ENCODE data around the gene ZNF19.

Gene ZNF19

DNA sequence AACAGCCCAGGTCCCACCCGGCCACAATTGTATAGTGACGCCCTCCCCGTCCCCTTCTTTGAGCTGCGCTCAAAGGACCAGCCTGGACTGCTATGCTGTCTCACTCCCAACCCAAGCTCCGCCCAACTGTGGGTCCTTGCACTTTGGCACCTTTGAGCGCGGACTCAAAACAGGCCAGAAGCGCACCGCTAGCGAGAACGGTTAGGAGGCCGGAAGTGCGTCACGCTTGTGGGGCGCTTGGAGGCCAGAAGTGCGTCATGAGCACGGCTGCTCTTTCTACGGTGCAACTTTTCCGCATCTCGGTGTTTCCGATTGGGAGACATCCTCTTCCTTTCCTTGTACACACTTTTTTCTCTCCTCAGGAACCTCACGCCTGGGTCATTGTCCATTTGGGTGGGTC lies at the start of gene ZNF19:
TSS of gene ZNF19 (minus strand) at position 203 of the 400 bp plus-strand sequence. CDS start 7,210 bp downstream, outside the sequence.
- Histone ChIP-seq H3K4me1 (ENCODE audit: control insufficient read depth, insufficient read depth, low read length) (no peaks in the 10 kb centered on the region), H3K36me3 (ENCODE audit: control insufficient read depth, insufficient read depth, low read length) (no peaks in the 10 kb centered on the region), H3K27me3 (ENCODE audit: control insufficient read depth, insufficient read depth, low read length) (no peaks in the 10 kb centered on the region), H3K4me3 (ENCODE audit: low read length) (no peak within 1 kb of the TSS), H3K9me3 (ENCODE audit: control insufficient read depth, low read length) (no peaks in the 10 kb centered on the region), H3K9ac (ENCODE audit: low read length) (no peak within 1 kb of the TSS)

DNA sequence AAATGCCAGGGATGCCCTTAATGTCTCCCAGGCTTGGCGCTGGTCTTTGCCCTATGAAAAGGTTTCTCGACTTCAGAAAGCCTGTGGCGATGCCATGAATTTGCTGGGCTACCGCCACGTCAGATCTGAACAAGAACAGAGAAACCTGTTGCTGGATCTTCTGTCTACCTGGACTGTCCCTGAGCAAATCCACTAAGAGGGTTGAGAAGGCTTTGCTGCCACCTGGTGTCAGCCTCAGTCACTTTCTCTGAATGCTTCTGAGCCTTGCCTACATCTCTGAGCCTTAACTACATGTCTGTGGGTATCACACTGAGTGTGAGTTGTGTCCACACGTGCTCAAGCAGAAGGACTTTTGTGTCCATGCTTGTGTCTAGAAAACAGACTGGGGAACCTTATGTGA lies 48.5 kb upstream of the ZNF19 start:
- Histone ChIP-seq H3K4me3 (ENCODE audit: low read length) (no peak overlapping the region), H3K9me3 (ENCODE audit: control insufficient read depth, low read length) (no peaks in the 10 kb centered on the region), H3K36me3 (ENCODE audit: control insufficient read depth, insufficient read depth, low read length) (no peaks in the 10 kb centered on the region), H3K9ac (ENCODE audit: low read length) (no peak overlapping the region), H3K4me1 (ENCODE audit: control insufficient read depth, insufficient read depth, low read length) (no peaks in the 10 kb centered on the region), H3K27me3 (ENCODE audit: control insufficient read depth, insufficient read depth, low read length) (no peaks in the 10 kb centered on the region)

DNA sequence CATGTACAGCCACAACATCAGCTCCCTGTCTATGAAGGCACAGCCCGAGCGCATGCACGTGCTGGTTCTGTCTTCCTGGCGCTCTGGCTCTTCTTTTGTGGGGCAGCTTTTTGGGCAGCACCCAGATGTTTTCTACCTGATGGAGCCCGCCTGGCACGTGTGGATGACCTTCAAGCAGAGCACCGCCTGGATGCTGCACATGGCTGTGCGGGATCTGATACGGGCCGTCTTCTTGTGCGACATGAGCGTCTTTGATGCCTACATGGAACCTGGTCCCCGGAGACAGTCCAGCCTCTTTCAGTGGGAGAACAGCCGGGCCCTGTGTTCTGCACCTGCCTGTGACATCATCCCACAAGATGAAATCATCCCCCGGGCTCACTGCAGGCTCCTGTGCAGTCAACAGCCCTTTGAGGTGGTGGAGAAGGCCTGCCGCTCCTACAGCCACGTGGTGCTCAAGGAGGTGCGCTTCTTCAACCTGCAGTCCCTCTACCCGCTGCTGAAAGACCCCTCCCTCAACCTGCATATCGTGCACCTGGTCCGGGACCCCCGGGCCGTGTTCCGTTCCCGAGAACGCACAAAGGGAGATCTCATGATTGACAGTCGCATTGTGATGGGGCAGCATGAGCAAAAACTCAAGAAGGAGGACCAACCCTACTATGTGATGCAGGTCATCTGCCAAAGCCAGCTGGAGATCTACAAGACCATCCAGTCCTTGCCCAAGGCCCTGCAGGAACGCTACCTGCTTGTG lies 47.8 kb upstream of the ZNF19 start:
- Histone ChIP-seq H3K27me3 (ENCODE audit: control insufficient read depth, insufficient read depth, low read length) (no peaks in the 10 kb centered on the region), H3K4me3 (ENCODE audit: low read length) (no peak overlapping the region), H3K36me3 (ENCODE audit: control insufficient read depth, insufficient read depth, low read length) (no peaks in the 10 kb centered on the region), H3K9ac (ENCODE audit: low read length) (no peak overlapping the region), H3K4me1 (ENCODE audit: control insufficient read depth, insufficient read depth, low read length) (no peaks in the 10 kb centered on the region), H3K9me3 (ENCODE audit: control insufficient read depth, low read length) (no peaks in the 10 kb centered on the region)

DNA sequence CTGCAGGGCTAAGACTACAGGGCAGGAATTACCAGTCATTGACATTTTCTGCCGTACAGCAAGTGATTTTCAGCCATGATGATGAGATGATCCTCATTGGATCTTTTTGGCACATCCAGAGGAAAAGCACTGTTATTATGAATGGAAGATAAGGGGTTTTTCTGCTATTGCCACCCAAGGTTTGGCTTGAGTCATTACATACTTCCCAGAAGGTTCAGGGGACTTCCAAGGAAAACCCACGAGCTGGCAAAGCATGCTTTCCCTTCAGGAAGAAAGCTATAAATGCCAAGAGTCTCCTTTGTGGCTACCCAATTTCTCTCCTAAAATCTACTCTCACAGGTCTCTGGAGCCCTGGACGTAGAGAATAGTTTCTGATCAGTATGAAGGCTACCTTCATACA lies 43.2 kb upstream of the ZNF19 start:
- Histone ChIP-seq H3K9me3 (ENCODE audit: control insufficient read depth, low read length) (no peaks in the 10 kb centered on the region), H3K36me3 (ENCODE audit: control insufficient read depth, insufficient read depth, low read length) (no peaks in the 10 kb centered on the region), H3K4me1 (ENCODE audit: control insufficient read depth, insufficient read depth, low read length) (no peaks in the 10 kb centered on the region), H3K9ac (ENCODE audit: low read length) (no peak overlapping the region), H3K4me3 (ENCODE audit: low read length) (no peak overlapping the region), H3K27me3 (ENCODE audit: control insufficient read depth, insufficient read depth, low read length) (peaks cover 5% of the 10 kb centered on the region)

DNA sequence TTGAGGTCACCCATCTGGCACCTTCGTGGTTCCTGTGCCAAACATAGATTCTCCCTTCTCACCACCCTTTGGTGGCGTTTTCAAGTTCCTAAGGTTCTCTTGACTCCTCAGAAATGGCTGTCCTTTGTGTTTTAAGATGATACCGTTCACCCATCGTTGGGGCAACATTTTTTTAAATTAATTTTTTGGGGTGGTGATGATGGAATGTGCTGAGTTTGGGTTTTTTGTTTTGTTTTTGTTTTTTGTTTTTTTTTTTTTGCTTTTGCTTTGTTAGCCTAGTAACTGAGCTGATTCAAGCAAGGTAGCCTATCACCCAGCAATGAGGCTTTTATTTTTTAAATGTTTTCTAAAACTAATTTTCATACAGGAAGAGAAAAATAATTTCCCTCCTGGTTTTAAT lies 39.7 kb upstream of the ZNF19 start:
- Histone ChIP-seq H3K36me3 (ENCODE audit: control insufficient read depth, insufficient read depth, low read length) (no peaks in the 10 kb centered on the region), H3K27me3 (ENCODE audit: control insufficient read depth, insufficient read depth, low read length) (peaks cover 14% of the 10 kb centered on the region), H3K9ac (ENCODE audit: low read length) (no peak overlapping the region), H3K4me3 (ENCODE audit: low read length) (no peak overlapping the region), H3K4me1 (ENCODE audit: control insufficient read depth, insufficient read depth, low read length) (peaks cover 4% of the 10 kb centered on the region), H3K9me3 (ENCODE audit: control insufficient read depth, low read length) (no peaks in the 10 kb centered on the region)

DNA sequence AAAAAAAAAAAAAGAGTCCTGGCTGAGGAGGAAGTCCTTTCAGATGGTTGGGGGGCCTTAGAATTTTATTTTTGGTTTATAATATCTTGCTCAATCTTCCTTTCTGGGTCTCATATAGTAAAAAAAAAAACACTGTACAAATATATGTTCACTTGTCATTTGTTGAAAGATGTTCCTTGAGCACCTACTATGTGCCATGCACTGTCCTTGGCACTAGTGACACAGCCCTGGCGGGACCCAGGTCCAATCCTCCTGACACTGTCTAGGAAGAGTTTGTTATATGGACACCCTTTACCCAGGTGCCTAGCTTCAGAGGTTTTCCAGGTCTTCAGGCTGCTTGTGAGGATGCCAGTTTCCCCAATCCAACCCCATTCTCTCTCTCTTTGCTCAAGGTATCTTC lies 39.1 kb upstream of the ZNF19 start:
- no peak overlapping the region for H3K4me3 ChIP-seq (ENCODE audit: low read length)
- no peaks in the 10 kb centered on the region for H3K36me3 ChIP-seq (ENCODE audit: control insufficient read depth, insufficient read depth, low read length)
- H3K27me3 ChIP-seq (ENCODE audit: control insufficient read depth, insufficient read depth, low read length) = peaks cover 14% of the 10 kb centered on the region
- H3K9me3 ChIP-seq (ENCODE audit: control insufficient read depth, low read length) = no peaks in the 10 kb centered on the region
- H3K9ac ChIP-seq (ENCODE audit: low read length) = no peak overlapping the region
- H3K4me1 ChIP-seq (ENCODE audit: control insufficient read depth, insufficient read depth, low read length) = peaks cover 4% of the 10 kb centered on the region

DNA sequence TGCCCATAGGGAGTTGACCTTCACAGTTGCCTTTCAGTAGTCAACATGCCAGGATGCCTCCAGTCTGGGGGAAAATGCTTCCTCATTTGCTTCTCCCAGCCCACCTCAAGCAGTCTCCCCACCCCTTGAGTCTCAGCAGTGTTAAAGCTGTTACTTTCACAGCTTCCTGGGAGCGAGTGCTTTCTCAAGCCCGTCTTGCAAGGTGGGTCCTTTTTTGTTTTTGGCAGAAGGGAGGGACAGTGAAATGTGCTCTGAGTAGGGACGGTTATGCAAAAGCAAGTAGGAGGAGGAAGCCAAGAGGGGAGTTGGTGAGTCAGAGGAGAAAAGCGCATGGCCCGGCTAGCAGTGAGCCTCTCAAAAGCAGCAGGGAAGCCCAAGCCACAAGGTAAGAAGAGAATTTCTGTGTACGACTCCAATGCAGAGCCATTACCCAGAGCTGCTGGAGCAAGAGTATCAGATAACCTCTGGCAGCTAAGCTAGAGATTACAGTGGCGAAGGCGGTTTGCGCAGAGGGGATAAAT lies 37.0 kb upstream of the ZNF19 start, which contains the start of gene CHST4:
TSS of gene CHST4 (plus strand) at position 316 of the 521 bp plus-strand sequence. CDS start 10,252 bp downstream, outside the sequence.
- Histone ChIP-seq H3K9ac (ENCODE audit: low read length) (no peak within 1 kb of the TSS), H3K27me3 (ENCODE audit: control insufficient read depth, insufficient read depth, low read length) (peaks cover 14% of the 10 kb centered on the region), H3K36me3 (ENCODE audit: control insufficient read depth, insufficient read depth, low read length) (no peaks in the 10 kb centered on the region), H3K9me3 (ENCODE audit: control insufficient read depth, low read length) (no peaks in the 10 kb centered on the region), H3K4me1 (ENCODE audit: control insufficient read depth, insufficient read depth, low read length) (peaks cover 4% of the 10 kb centered on the region), H3K4me3 (ENCODE audit: low read length) (no peak within 1 kb of the TSS)

DNA sequence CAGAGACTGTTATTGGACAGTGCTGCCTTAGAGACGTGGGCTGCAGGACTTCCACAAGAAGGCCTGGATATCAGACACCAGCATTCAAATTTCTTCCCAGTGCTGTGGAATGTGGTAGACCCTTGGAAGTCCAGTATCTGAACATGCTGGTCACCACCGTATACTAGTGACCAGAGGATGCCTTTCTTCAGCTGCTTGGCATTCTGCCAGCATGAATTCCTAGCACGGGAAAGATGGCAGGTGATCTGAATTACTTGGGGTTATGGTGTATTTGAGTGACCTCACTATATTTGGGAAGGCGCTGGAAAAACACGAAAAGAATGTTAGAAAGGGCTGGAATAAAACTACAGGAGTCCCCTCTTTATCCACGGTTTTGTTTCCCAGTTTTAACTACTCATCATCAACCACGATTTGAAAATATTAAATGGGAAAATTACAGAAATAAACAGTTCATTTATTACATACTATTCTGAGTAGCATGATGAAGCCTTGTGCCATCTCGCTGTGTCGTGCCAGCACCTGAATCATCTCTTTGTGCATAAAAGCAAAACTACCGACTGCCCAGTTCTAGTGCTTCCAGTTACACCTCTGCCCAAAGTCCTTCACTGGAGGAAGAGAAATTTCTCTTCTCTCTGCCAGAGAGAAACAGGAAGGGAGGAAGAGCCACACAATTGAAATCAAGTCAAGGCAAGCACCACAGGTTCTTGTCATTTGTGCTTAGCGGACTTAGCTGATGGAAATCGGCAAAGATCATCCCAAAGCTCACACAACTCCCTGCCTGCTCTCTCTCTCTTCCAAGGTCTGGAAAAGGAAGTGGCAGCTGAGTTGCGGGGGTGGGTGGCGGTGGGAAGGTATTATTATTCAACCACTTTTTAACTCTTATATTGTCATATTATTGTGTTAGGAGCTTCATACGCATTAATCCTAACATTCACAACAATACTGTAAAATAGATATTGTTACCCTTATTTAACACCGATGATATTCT lies 35.7 kb upstream of the ZNF19 start:
- Histone ChIP-seq H3K27me3 (ENCODE audit: control insufficient read depth, insufficient read depth, low read length) (peaks cover 14% of the 10 kb centered on the region), H3K9me3 (ENCODE audit: control insufficient read depth, low read length) (no peaks in the 10 kb centered on the region), H3K36me3 (ENCODE audit: control insufficient read depth, insufficient read depth, low read length) (no peaks in the 10 kb centered on the region), H3K4me3 (ENCODE audit: low read length) (no peak overlapping the region), H3K4me1 (ENCODE audit: control insufficient read depth, insufficient read depth, low read length) (peaks cover 4% of the 10 kb centered on the region), H3K9ac (ENCODE audit: low read length) (no peak overlapping the region)

DNA sequence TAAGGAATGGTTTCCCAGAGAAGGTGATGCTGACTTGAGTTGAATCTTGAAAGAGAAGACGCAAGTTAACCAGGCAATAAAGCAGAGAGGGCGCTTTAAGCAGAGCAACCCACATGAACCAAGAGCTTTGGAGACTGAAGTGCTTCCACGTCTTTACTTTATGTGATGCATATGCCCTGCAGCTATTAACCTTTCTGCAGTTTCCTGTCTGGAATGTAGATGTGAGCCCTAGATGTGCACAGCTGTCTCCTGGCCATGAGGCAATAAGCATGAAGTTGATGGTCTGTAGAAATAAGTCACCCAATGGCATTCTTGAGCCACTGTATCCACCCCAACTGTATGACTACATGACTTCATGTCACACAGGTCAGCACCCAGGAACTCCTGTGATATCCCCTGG lies 31.4 kb upstream of the ZNF19 start:
- H3K27me3 ChIP-seq (ENCODE audit: control insufficient read depth, insufficient read depth, low read length) = no peaks in the 10 kb centered on the region
- no peak overlapping the region for H3K9ac ChIP-seq (ENCODE audit: low read length)
- no peak overlapping the region for H3K4me3 ChIP-seq (ENCODE audit: low read length)
- no peaks in the 10 kb centered on the region for H3K9me3 ChIP-seq (ENCODE audit: control insufficient read depth, low read length)
- no peaks in the 10 kb centered on the region for H3K4me1 ChIP-seq (ENCODE audit: control insufficient read depth, insufficient read depth, low read length)
- no peaks in the 10 kb centered on the region for H3K36me3 ChIP-seq (ENCODE audit: control insufficient read depth, insufficient read depth, low read length)

DNA sequence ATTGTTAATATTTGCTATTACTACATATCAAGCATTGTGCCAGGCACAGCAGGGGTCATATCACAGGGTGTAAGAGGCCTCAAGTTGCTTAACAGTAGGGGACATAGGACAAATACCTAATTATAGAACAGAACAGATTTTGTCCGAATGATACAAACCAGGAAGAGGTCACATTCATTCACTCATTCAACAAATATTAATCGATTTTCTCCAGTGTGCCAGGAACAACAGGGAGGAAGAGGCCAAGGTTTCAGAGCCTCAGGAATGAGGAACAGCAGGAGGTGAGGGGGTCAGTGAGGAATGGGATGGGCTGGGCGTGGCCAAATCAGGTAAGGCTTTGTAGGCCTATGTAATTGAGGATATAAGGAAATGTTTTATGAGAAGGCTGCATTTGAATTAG lies 25.9 kb upstream of the ZNF19 start:
- no peaks in the 10 kb centered on the region for H3K4me1 ChIP-seq (ENCODE audit: control insufficient read depth, insufficient read depth, low read length)
- H3K4me3 ChIP-seq (ENCODE audit: low read length) = no peak overlapping the region
- no peaks in the 10 kb centered on the region for H3K9me3 ChIP-seq (ENCODE audit: control insufficient read depth, low read length)
- H3K9ac ChIP-seq (ENCODE audit: low read length) = no peak overlapping the region
- no peaks in the 10 kb centered on the region for H3K27me3 ChIP-seq (ENCODE audit: control insufficient read depth, insufficient read depth, low read length)
- H3K36me3 ChIP-seq (ENCODE audit: control insufficient read depth, insufficient read depth, low read length) = no peaks in the 10 kb centered on the region

DNA sequence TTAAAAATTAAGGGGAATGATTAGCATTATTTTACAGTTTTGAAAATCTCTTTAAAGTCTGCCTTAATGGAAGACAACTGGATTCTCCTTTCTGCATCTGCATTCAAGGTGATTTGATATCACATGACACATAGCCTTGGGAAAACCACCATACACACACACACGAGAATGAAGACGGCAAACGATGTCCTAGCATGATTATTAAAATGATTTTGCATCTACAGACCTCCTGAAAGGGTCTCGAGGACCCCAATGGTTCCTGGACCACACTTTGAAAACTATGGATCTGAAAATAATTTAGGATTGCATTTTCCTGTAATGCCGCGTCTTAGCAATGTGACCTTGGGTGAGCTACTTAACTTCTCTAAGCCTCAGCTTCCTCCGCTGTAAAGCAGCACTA lies 25.4 kb upstream of the ZNF19 start:
- Histone ChIP-seq H3K4me1 (ENCODE audit: control insufficient read depth, insufficient read depth, low read length) (no peaks in the 10 kb centered on the region), H3K27me3 (ENCODE audit: control insufficient read depth, insufficient read depth, low read length) (no peaks in the 10 kb centered on the region), H3K36me3 (ENCODE audit: control insufficient read depth, insufficient read depth, low read length) (no peaks in the 10 kb centered on the region), H3K9ac (ENCODE audit: low read length) (no peak overlapping the region), H3K9me3 (ENCODE audit: control insufficient read depth, low read length) (no peaks in the 10 kb centered on the region), H3K4me3 (ENCODE audit: low read length) (no peak overlapping the region)

DNA sequence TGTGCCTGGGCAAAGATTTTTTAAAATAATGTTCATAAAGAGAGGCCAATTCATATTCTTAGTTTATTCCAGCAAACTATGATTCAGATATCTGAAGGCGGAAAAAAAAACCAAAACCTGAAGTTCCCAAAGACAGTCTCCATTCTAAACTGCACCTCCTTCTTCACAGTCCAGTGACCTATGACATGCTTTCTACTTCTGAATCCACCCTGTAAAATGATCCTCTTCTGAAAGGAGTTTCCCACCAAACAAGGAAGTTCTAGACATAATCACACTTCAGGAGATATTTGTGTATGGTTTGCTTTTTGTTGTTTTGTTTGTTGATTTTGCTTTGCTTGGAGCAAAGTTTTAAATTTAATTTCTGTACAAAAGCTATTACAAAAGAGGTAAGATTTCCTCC lies 24.2 kb upstream of the ZNF19 start:
- Histone ChIP-seq H3K36me3 (ENCODE audit: control insufficient read depth, insufficient read depth, low read length) (no peaks in the 10 kb centered on the region), H3K4me1 (ENCODE audit: control insufficient read depth, insufficient read depth, low read length) (no peaks in the 10 kb centered on the region), H3K9ac (ENCODE audit: low read length) (no peak overlapping the region), H3K9me3 (ENCODE audit: control insufficient read depth, low read length) (no peaks in the 10 kb centered on the region), H3K4me3 (ENCODE audit: low read length) (no peak overlapping the region), H3K27me3 (ENCODE audit: control insufficient read depth, insufficient read depth, low read length) (no peaks in the 10 kb centered on the region)

All from mucosa of stomach (tissue), 1 donor.